GM19372 (cell line): ENCODE data around the gene TMEM187.

Source experiments
- ATAC-seq: cut with Tn5 transposase; IDR thresholded peaks from one replicate; pipeline ENCODE4 v1.9.1; 2021; ENCODE audit warnings: mild to moderate bottlenecking, low read depth, moderate library complexity; ENCODE audit not compliant: unreplicated experiment

Gene TMEM187

DNA sequence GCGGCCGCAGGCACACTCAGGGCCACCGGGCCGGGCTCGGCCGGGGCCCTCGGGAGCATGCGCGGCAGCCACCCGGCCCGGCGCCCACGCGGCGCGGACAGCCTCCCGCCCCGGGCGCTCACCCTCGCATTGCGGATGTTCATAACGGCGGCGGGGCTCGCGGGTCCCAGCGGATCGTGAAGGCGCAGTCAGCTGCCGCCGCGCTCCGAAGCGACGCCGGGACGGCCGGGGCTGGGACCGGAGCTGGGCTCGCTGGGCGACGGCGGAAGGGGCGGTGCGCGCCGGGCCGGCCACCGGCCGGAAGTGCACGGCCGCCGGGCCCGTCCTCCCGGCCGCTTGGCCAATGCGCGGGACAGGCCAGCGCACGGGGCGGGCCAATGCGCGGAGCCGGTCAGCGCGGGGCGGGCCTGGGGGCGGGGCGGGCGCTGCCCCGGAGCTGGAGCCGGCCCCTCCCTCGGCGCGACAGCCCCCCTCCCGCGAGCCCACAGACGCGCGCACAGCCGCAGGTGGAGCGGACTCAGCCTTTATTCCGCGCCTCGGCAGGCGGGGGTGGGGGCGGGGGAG is 37.7 kb upstream of the TMEM187 start, which contains the start of gene NAA10:
Gene NAA10 (minus strand): TSS at position 276 of the 564 bp plus-strand sequence. CDS start 133 bp downstream, at position 143.
- peak; percentile 90 for ATAC-seq

DNA sequence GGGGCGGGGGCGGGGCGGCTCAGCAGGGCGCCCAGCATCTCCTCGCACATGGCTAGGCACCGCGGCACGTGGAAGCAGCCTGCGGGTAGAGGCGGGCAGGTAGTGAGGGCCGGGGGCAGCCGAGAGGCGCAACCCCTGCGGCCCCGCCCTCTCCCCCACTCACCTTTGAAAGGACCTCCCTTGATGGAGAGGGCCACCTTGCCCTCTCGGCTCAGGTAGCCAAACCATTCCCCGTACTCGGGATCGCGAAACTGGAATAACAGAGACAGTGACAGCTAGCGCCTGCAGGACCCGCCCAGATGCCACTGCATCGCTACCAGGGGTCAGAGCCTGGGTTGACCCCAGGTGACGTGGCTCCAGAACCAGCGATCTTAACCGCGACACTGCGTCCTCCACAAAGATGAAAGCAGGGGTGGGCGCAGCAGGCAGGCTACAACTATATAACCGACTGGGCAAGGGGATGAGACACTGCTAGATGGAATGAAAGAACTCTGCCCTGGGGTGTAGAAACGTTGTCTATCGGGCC is 37.2 kb upstream of the TMEM187 start:
- peak; percentile 18 for ATAC-seq

DNA sequence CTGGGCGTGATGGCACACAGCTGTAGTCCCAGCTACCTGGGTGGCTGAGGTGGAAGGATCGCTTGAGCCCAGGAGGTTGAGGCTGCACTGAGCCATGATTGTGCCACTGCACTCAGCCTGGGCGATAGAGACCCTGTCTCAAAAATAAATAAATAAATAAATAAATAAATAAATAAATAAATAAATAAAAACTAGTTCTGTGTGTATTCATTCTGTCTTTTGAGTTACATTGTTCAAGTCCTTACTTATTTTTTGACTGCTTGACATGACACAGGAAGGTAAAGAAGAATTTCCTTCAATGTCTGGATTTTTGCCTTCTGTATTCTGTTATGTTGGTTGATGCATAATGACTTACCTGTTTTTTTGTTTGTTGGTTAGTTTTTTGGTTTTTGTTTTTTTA is 35.5 kb upstream of the TMEM187 start:
- no peak for ATAC-seq

DNA sequence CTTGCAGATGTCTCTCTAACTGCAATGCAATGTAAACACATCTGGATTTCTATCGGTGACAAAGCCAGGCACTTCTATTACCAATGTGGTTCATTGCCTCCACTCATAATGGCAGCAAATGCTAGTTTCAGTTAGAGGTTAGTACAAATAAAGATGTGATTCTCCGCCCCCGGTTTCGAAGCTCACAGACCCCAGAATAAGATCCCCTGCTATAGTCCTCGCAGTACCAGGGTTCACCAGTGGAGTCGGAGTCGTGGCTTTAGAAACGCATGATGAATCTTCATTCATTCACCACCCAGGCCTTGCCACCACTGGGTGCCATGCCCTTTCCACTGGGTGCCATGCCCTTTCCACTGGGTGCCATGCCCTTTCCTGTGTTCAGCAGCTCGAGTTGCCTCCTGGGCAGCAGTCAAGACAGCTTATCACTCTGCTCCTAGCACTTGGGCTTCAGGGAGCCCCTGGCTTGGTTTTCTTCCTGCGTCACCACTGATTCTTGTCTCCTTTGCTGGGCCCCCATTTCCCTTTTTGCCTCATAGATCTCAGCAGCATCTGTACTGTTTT is 34.2 kb upstream of the TMEM187 start:
- no peak for ATAC-seq

DNA sequence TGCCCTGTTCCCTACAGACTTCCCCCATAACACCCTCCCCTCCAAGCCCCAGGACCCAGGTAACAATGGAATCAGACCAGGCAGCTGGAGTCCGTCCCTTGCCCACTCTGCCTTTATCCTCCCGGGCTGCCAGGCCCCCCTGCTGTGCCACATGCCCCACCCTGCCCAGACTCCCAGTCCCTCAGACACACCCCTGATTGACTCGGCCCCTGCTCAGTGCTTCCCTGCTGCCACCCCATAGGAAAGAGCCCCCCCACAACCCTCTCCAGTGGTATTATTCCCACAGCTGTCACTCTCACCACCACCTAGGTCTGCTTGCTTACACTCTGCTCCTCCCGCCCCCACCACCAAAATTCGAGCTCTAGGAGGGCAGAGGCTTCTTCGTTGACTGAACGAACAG is 33.0 kb upstream of the TMEM187 start:
- ATAC-seq = no peak

DNA sequence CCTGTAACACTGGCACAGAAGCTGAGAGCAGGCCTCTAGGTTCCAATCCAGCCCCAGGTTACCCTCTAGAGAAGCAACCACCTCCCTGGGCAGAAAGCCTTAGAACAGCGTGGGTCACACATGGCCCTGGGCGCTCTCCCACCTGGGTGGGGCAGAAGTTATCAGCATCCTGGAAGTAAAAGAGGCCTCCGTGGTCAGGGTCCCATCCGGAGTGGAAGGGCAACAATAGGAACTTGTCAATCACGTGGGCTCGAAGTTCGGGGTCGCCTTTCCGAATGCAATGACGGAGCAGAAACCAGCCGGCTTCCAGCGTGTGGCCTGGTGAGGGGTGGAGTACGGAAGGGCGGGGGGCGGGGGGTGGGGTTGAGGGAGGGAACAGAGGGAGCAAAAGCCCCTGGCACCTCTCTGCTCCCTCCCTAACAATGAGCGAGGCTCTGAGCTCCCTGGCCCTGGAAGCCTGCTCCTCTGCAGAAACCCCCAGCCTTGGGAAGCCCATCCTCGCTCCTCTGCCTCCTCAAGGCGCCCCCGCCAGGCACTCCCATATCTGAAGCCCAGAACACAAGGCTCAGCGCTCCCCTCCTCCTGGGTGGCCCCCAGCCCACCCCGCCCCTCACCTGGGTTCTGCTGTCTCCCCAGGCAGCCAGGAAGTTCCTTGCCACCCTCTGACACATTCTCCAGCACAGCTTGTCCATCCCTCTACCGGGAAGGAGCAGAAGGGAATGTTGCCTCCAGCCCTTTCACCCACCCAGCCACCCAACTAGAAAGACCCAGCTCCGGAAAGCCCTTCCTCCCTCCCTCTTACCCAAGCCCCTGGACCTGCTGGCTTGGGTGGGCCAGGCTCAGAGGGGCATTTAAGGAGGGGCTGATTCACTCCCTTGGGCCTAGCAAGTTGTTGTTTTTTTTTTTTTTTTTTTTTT is 31.0 kb upstream of the TMEM187 start:
- ATAC-seq = no peak

DNA sequence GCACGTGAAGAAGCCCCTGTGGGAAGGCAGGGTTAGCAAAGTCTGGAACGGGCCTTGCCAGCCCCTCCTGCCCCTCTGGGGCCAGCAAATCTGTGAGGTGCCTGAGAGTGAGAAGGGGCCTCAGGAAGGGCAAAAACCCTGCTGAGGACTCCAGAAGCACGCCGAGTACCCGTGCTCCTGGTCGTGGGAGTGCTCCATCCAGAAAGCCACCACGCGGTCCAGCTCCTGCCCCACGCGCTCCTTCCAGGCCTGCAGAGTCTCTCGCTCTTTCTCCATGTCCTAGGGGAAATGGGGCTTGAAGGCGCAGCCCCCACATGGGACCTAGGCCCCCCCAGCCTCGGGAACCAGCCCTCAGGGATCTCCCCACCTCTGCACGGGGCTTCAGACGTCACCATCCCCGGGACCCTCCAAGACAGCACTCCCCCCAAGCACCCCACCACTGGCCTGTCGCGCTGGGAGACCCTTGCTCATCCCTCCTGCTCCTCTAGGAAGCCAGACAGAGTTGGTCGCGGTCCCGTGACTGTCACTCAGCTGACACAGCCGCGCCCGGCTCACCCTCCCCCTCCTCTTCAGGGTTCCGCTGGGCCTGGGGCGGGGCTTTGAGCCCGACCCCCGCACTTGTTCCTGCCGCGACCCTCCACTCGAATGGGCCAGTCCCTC is 28.3 kb upstream of the TMEM187 start, which contains the start of gene RENBP:
Gene RENBP (minus strand): TSS at position 504 of the 660 bp plus-strand sequence. CDS start 33 bp downstream, at position 471.
- no peak for ATAC-seq

DNA sequence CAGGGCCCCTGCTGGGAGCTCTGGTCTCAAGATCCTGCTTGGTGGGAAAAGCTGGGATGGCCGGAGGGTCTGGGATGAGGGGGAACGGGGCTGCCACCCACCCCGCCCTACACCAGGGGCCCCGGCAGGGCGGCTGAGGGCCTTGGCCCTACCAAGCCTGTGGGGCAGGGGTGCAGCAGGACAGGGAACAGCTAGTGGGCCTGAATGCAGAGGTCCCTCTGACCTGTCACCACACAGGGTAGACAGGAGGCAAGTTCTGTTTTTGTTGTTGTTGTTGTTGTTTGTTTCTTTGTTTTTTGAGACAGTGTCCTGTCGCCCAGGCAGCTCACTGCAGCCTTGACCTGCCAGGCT is 27.8 kb upstream of the TMEM187 start:
- ATAC-seq = no peak

DNA sequence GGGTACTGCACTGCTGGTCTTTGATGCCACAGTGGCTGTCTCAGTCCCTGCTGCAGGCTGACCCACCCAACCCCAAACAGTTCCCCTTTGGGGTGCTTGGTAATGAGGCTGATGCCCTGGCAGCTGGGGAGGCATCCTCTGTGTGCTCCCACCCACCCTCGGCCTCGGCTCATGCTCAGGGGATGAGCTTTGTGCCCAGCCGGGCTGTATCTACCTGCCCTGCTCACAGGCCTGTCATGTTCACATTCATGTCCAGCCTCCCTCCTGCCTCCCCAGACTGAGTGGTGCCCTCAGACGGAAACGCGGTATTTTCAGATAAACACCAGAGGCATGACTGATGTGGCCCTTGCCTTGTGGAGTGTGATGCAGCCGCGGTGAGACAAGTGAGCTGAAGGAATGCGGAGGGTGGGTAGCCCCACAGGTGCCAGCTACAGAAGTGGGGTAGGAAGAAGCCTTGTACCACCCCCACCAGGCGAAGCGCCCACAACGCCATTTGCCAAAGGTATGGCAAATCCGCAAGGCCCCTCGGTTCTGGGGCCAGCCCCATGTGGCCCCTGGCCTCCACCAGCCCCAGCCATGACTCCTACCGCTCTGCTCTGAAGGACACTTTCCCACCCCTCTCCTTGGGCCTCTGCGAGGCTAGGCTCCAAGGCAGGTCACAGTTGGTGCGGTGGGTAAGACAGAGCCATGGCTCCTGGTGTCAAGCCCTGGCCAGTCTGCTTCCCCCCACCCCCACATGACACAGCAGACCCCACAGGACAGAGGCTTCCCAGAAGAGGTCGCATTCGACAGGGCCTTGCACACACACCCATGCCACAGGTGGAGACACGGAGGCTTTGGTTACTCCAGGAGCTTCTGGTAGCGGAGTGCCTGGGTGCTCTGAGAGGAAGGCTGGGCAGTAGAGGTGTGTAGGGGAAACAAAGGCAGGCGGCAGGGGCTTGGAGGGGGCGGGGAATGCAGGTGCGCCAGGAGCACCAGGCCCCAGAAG is 26.3 kb upstream of the TMEM187 start:
- ATAC-seq = no peak

DNA sequence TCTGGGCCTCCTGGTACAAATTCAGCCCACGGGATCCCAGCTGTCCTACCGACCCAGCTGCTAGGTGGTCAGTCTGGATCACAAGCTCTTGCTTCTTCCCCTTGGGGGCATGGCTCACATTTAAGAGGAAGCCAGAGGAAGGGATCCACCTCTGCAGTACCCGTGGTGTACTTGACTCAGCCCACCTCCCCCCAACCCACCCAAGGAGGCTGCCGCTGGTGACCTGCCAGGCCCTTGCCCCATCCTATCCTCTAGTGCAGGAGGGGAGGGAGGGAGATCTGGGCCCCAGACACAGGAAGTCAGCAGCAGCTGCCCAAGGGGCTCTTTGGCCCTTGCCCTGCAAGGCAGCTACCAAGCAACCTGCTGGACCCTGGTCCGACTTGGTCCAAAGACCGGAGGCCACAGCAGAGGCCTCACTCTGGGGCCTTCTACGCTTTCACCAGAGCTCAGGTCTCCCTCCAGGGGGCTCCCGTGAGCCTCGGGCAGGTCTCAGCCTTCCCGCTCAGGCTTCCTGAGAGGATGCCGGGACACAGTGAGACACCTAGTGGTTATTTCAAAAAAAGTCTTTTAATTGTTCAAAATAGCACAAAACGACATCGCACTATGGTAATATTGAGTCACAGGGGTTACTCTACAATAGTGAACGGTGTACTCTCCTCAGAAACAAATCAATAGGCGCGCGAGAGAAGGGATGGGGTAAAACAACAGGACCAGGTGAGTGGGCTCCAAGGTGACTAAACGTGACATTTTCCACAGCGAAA is 25.4 kb upstream of the TMEM187 start:
- ATAC-seq = no peak

DNA sequence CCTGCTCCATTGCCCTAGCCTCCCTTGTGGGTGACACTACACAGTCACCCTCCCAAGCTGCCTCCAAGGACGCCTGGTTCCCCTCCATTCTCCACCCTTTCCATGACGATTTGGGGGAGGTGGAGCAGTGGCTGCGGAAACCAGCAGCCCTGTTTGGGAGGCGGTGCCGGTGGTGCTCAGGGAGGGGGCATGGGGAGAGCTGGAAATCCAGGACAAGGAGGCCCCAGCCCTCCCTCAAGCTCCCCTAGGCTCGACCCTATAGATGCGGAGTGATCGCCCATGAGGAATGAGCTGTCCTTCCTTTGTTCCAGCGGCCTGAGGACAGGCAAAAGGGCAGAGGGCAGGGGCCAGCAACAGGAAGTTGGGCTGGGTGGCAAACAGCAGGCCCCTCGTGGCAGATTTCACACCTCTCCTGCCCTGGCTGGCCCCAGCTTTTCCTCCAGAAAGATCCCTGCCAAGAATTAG is 24.5 kb upstream of the TMEM187 start:
- no peak for ATAC-seq

DNA sequence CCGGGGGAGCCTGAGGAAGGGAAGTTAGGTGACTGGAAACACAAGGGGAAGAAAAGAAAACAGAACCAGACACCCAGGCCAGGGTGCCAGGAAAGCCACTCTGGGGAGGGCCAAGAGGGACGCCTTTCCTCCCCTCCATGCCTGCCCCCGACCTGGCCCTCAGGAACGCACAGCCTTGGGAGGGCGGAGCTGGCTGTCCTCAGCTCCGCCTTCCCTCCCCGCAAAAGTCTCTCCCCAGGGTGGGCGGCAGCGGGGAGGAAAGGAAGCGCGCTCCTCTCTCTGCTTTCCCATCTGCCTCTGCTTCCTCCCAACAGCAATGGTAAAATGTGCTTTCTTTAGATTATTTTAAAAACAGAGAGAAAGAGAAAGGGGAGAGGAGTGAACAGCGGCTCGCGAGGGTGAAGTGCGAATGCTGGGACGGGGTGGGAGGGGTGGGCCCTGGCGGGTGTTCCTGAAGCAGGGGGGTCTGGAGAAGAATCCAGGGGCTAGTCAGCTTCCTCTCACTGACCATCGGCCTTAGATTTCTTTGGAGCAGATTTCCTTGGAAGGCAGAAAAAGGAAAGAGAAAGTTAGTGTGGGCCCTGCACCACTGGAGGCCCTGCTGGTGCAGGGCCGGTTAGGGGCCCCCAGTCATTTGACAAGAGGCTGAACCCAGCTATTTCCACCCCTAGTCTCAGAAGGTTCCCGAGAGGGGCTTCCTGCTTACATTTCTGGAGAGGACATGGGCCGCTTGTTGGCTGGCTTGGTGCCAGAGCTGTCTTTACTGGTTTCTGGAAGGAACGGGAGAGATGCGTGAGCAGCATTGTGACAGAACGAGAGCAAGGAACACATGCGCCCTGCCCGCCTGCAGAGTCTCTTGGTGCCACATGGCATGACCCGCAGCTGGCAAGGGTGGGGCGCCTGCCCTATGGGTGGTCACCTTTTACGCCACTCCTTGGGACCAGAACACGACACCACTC is 23.4 kb upstream of the TMEM187 start:
- ATAC-seq = no peak

DNA sequence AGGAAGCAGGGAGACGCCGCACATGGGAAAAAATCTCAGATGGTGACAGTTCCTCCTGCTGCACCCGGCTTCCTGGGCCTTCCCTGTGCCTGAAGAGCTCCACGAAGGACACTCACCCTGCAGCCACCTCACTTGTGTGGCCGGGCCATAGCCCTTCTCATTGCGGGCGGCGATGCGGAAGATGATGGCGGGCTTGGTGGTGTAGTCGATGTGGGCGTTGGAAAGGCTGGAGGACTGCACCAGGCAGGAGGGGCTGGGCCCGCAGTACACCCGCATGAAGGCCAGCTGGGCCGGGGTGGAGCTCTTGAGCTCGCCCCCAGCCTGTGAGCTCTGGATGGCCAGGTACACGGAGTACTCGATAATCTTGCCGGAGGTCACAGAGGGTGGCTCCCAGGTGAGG is 22.4 kb upstream of the TMEM187 start:
- no peak for ATAC-seq

DNA sequence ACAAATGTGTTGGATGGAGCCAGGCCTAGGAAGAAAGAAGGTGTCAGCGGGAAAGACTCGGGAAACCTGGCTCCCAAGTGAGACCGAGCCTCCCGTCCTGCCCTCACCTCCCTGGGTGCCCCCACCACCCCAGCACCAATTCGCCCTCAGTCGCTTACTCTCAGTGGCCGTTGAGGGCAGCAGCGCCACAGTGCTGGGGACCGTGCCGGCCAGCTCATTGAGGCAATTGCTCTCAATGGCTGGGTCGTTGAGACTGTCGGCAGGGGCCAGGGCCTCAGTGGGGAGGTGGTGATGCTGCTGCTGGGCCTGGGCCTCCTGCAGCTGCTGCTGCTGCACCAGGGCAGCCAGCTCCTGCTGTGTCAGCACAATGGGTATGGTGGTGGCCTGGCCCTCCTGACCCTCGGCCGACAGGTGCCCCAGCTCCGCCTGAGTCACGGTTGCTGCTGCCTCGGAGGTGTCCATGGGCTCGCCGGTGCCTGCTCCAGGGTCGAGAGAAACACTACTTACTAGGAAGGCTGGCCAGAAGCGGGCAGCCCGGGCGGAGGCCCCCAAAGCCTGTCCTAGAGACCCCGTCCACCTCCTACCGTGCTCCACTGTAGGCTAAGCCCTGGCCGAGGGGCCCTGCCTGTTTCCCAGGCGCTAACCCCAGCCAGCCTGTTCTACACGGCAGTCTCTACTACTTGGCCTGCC is 20.7 kb upstream of the TMEM187 start:
- no peak for ATAC-seq

DNA sequence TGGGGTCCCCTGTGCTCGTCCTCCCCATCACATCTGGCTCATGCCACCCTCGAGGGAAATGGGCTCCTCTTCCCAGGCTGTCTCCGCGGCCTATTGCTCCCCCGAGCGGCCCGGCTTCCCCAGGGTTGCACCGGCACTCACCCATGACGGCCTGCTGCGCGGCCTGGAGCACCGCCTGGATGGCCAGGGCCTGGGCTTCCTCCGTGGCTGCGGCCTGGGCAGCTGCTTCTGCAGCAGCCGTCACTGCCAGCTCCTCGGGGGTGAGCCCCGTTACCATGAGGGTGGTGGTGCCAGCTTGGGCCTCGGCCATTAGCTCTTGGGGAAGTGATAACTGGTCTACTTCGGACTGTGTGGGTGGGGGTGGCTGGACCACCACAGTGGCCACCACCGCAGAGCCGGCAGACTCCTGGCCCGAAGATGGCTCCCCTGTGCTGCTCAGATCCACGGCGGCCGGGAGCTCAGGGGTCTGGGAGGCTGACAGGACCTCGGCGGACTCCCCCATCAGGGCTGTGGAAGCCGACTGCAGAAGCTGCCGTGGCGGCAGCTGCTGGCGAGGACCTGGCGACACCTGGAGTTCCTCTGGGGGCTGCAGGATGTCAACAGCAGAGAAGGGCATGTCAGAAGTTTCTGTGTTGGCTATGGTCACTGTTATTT is 20.1 kb upstream of the TMEM187 start:
- ATAC-seq = no peak

DNA sequence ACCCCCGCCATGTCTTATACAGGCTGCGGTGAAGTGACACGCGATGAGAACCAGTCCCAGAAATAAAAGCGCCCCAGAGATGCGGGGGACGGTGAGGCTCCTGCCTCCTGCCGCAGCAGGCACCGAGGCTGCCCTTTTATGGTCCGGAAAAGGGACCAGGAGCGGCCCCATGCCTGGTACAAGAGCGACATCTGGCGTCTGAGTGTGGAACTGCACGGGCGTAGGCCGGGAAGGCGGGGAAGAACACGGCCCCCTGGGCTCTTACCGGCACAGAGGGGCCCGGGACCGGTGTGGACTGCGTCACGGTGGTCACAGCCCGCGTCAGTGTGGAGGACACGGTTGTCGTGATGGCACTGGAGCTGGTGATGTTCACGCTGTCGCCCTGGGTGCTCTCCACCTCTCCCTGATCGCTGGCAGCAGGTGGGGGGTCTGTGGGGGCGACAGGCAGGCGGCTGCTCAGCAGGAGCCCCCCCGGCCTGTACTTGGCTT is 19.2 kb upstream of the TMEM187 start:
- no peak for ATAC-seq
